ENCODE results near the gene NUMA1.
A peak's percentile ranks its signal among the peaks of the same experiment; 100 is the strongest.

The NUMA1 gene

DNA sequence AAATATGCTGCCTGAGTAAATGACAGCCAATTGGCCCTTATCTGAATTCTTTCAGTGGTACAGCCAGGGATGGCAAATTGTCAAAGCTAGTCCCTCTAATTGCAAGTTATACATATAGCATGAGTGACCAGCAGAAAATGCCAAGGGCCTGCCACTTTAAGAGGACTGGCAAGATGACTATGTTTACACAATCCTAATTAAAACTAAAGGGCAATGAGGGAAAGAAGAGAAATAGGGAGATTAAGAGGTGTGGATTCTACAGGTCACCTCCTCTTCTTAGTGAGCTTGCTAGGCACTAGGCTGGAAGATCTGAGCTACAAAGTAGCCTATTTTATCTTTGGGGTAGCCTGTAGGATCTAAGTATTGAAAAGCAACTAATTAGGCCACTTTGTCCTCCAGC is 13.5 kb downstream of the NUMA1 start:
- DNase-seq (ENCODE audit: extremely low read depth in 1 of 2, low read depth in 1 of 2), result no peak

DNA sequence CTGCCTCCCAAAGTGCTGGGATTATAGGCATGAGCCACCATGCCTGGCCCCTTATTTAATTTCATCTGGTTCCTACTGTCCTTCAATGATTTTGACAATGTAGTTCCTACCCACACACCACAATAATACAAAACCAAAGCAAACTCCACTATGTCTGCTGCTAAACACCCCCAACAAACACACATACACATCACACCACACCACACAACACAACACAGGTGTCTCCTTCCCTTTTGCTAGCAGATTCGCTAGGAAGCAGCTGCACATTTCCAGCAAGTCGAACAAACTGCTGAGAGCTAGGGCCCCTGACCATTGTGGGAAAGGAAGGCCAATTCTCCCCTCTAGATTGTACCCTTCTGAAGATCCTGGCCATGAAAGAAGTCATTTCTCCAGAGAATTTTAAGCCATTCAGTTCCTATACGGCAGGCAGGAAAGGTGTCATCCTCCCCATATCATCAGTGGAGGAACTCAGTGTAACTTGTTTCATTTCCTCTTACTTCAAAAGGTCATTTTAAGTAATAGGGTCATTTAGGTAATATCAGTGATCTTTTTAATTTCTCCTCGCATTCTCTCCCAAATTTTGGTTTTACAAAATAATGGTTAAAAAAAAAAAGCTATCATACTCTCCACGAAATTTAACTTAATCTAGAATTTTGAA is 18.5 kb downstream of the NUMA1 start:
- no peak for DNase-seq (ENCODE audit: extremely low read depth in 1 of 2, low read depth in 1 of 2)

DNA sequence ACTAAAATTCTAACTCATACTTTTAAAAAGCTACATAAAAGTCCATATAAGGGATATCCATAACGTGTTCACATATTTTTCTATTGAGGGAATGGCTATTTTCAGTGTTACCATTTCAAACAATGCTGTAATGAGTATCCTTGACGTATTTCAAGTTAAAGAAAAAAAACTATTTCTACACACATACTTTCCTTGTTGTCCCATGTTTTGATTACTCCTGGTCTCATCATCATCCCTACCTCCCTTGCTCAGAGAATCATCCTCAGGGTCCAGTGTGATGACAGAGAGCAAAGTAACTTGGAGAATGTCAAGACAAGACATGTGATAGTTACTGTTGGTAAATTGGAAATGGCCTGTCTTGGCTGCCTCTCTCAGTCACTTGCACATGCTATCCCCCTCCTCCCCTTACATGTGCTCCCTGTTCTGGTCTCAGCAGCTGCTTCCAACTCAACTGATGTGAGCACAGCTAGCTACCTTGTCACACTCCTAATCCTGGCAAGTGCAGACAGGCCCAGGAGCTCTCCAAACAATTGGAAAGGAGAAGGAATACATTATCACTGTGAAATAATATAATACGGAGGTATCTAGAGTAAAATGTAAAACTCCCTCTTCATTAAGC is 21.8 kb downstream of the NUMA1 start:
- DNase-seq (ENCODE audit: extremely low read depth in 1 of 2, low read depth in 1 of 2), result no peak

- no peak for DNase-seq (ENCODE audit: extremely low read depth in 1 of 2, low read depth in 1 of 2)
Observed at GRCh38 chr11:72048766-72049460, 31.4 kb downstream of the NUMA1 start.

- DNase-seq (ENCODE audit: extremely low read depth in 1 of 2, low read depth in 1 of 2), result no peak
Observed at GRCh38 chr11:72045849-72046248, 34.5 kb downstream of the NUMA1 start.

DNA sequence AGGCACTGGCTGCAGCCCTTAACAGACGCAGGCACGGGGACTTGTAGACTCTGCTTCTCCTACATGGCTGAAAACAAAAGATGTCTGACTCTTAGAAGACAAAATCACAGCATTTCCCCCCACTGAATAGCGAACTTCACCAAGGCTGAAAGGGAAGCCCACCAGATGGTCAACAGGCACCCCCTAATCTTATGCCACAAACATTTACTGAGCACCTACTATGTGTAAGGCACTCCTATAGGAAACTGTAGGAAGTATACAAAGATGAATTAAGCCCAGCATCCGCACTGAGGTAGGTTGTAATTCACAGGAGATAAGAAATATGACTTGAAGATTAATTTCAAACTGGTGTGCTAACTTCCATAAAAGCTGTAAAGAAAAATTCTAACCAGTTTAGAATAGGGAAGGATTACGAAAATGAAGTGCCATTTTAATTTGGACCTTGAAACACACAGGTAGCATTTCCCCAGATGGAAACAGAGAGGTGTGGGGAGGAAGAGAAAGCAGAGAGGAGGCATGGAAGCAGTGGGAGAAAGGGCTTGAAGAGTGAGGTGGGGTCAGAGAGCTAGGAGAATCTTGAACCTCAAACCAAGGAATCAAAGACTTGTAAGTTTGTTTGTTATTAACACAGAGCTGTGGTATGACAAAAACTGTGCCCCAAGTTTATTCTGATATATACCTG is 38.1 kb downstream of the NUMA1 start:
- DNase-seq (ENCODE audit: extremely low read depth in 1 of 2, low read depth in 1 of 2), result no peak

DNA sequence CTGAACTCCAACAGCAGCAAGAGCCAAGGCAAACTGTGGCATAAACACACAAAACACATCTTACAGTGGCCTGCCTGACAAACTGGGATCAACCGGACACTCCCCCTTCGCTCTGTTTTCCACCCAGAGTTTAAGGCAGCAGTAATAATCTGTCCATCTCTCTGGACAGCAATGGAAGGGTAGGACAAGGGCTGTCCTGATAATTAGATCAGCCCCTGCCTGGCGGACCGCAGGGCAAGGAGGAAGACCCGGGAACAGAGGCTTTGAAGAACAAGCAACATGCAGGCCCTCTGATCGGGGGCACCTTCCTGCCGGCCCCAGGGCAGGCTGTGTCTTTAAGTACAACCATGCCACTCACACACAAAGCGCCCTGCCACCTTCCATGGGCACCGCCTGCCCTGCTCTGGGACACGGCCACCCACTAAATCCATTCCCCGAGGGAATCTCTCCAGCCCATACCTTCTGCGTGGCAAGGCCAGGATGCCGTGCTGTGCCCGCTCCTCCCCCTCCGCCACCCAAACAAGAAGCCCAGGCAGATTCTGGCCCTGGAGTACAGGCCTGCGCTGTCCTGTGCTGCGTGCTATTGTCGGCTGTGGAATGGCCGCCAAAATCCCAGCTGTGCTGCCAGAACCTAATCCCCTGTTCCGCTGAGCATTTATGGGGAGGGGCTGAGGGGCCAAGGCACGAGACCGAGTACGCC is 38.8 kb downstream of the NUMA1 start:
- no peak for DNase-seq (ENCODE audit: extremely low read depth in 1 of 2, low read depth in 1 of 2)

DNA sequence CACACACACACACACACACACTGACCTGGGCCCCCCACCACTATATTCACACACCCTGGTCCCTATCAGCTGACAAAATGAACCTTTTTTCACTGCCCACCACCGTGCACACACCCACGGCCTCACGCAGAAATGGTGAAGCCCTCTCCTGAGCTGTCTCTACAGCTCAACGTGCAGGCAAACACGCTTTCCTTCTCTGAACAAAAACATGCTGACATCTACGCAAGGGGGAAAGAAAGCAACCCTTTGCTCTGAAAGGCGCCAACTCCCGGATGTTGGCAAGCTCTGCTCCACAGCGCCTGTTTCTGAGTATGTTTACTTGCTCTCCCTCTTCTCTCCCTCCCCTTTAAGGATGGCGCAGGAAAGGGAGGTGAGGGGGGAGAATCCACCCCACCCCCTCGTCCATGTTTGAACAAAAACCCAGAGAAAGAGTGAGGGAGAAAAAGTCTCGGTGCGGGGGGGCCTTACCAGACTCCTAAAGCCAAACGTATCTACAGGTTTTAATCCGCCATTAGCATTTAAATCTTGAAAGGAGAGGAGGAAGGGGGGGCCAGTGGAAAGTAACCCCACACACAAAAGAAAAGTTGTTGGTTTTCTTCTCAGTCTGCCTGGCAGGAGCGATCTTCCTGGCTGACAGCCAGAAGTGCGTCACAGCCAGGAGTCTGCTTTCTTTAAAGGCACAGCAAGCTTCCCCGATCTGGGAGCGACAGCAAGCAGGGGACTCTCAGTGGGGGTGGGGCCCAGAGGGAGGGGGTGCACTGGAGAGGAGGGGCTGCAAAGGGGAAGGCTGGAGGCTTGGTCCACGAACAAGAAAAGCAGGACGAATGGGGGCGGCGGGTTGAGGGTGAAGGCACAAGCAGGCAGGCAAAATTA is 39.6 kb downstream of the NUMA1 start:
- DNase-seq (ENCODE audit: extremely low read depth in 1 of 2, low read depth in 1 of 2), result peak in 1 of 2 donors; percentile 47

- DNase-seq (ENCODE audit: extremely low read depth in 1 of 2, low read depth in 1 of 2), result no peak
Observed at GRCh38 chr11:72039856-72040401, 40.4 kb downstream of the NUMA1 start.

DNA sequence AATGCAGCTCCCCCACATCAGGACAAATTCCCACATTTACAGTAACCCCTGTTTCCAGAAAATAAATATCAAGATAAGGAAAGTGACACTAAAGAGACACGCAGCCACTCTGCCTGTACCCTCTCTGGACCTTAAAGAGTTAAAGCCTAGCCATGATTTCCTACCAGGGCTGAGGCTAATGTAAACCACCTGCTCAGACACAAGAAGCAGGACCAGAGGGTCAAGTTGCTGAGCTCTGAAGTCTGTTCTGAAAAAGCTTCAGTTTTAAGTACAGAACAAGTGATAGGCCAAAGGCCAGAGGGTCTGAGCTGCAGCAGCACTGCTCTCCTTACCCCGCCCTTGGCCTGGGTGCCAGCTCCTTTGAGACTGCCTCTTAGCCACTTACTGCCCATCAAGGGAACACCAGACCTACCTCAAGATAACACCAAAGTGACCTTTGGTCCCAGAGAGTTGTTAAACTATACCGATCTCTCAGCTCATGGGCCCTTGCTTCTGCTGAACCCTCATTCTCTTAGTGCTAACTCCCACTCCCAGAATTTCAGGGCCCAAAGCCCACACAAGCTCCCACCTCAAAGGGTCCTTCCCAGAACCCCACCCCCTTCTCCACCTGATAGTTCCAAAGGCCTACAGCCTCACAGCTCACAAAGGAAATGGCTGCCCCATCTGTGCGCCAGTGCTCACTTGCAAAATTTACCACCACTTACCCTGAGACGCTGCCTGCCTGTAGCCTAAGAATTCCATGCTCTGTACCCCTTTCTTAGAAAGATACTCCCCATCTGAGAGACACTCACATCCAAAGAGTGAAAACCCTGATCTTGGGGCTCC is 41.1 kb downstream of the NUMA1 start:
- DNase-seq (ENCODE audit: extremely low read depth in 1 of 2, low read depth in 1 of 2), result no peak

- no peak for DNase-seq (ENCODE audit: extremely low read depth in 1 of 2, low read depth in 1 of 2)
Observed at GRCh38 chr11:72038491-72038890, 41.9 kb downstream of the NUMA1 start.

DNA sequence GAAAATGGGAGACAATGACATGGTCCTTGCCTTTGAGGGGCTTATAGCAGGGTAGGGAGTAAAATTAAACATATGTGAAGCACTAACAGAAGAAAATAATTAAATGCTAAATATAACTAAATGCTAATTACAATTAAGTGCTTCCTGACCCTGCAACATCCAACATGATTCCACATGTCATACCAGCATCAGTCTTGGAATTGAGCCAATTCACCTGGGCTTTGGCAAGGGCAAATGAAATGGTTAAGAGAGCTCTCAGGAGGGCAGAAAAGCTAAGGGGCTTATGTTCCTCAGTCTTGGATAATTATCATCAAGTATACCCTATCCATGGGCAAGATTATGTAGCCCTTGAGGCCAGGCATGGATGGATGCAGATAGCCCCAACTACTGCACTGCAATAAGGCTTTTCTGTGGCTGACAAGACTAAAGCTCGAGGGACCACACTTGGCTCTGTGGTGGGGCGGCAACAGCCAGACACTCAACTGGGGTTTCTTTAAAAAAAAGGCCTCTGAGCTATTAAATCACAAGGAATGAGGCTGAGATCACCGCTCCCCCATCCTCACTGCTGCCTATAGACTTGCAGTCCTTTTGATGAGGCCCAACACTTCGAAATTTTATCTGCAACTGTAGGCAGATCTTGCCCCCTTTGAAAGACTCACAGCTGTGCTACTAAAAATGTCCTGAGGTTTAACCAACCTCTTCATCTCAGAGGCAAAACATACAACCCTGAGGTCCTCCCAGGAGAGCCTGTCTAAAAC is 42.6 kb downstream of the NUMA1 start:
- no peak for DNase-seq (ENCODE audit: extremely low read depth in 1 of 2, low read depth in 1 of 2)

DNA sequence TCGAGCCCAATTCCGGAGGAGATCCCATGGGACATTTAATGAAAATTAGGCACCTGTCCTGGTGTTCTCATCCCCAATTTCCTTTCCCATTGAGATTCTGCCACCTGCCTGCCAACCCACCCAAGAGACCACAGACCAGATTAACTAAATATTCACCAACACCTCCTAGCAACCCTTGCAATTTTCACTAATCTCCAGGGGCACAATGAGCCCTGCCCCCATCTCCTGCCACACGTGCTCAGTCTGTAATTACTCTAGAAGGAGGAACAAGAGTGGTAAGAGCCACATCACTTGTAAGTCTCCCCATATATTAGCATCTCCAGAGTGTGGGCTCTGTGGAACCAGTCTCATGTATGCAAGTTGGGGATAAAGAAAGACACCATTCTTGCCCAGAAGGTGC is 43.7 kb downstream of the NUMA1 start:
- no peak for DNase-seq (ENCODE audit: extremely low read depth in 1 of 2, low read depth in 1 of 2)

GRCh38 chr11:72030472-72031045 is 49.8 kb downstream of the NUMA1 start:
- no peak for DNase-seq (ENCODE audit: extremely low read depth in 1 of 2, low read depth in 1 of 2)

- DNase-seq (ENCODE audit: extremely low read depth in 1 of 2, low read depth in 1 of 2), result no peak
Observed at GRCh38 chr11:72026090-72026489, 54.3 kb downstream of the NUMA1 start.

- DNase-seq (ENCODE audit: extremely low read depth in 1 of 2, low read depth in 1 of 2), result no peak
Observed at GRCh38 chr11:72024069-72024754, 56.1 kb downstream of the NUMA1 start.

- DNase-seq (ENCODE audit: extremely low read depth in 1 of 2, low read depth in 1 of 2), result no peak
Observed at GRCh38 chr11:72023335-72023734, 57.0 kb downstream of the NUMA1 start.
